ENCODE data around the gene B3GNT3. TPM values are rescaled to one million over a fixed set of nuclear protein-coding genes. Genes with fewer than 3 reads are reported as not detected.

B3GNT3 gene
- total and polyA plus RNA-seq, 9 of the 15 experiments (the other 6 are each of a cell fraction or from before 2014, with no cell fraction given) = 0.06 to 0.11 (median 0.07) TPM; not detected in 6

DNA sequence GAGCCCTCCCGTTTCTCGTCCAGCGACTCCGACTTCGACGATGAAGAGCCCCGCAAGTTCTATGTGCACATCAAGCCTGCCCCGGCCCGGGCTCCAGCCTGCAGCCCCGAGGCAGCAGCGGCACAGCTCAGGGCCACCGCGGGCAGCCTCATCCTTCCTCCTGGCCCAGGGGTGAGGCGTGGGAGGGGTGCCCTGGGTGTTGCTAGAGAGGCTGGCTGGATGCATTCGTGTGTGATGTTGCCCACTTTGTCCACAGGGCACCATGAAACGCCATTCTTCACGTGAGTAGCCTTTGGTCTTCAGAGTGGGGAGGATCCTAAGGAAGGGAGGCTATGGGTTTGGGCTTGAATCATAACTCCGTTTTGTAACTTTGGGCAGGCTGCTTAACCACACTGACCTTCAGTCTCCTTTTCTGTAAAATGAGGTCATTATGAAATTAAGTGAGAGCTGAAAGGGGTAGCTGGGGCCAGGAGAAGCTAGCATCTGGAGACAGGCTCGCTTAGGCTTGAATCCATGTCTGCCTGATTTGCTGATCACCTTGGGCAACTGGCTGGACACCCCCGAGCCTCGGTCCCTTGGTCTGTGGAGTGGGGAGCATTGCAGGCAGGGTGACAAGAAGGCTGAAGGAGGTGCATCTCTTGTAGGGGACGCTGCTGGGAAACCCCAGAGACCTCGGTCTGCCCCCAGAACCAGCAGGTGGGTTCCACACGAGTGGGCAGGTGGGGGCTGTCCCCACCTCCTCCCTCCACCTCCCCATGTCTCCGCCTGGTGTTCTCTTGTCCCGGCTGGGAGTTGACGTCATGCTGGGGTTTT, 18.7 kb upstream of the B3GNT3 start:
- intact Hi-C loops (cut with micrococcal nuclease) (loop anchor here (2.0 kb wide), 1 partner anchor 71 kb away; no protein-coding TSS in a partner anchor), in situ Hi-C loops (cut with MboI) (no loop called here)
- ATAC-seq = no peak
- no peak overlapping the region for H3K4me3 ChIP-seq
- H3K27me3 ChIP-seq (ENCODE audit: control insufficient read depth in 2 of 2, insufficient read depth in 2 of 2, low read length in 2 of 2) = no peaks in the 10 kb centered on the region
- H4K20me1 ChIP-seq (replicated peaks; ENCODE audit: control insufficient read depth, insufficient read depth, low read length) = peaks cover 4% of the 10 kb centered on the region; the same call in 1 of the 2 replicates
- POLR2A ChIA-PET = interaction anchor here (0.5 to 1.2 kb wide), 3 partner anchors 57 to 94 kb away, joined by 3 read pairs; partner anchors contain the start of gene MAP1S
- peaks cover 51% of the 10 kb centered on the region; the same call in 2 of the 3 replicates for H3K36me3 ChIP-seq (ENCODE audit: control insufficient read depth, insufficient read depth, low read length)
- peaks cover 5% of the 10 kb centered on the region for H3K9me1 ChIP-seq (ENCODE audit: control insufficient read depth, insufficient read depth, low read length)
- peak overlapping the region in 1 of 2 experiments; percentile 10; a peak in 1 of 4 replicates for H3K9ac ChIP-seq (ENCODE audit: insufficient read depth in 1 of 2, low read depth in 2 of 2, low read length in 2 of 2)
- DNase-seq (ENCODE audit: extremely low read depth in 1 of 4, low spot score in 3 of 4) = no peak
- no peak overlapping the region for H3K4me2 ChIP-seq (ENCODE audit: insufficient read depth, low read length)
- BruUV-seq (replicated peaks) = no TSS peak
- no peaks in the 10 kb centered on the region for H3K9me3 ChIP-seq (replicated peaks; ENCODE audit: control insufficient read depth, insufficient read depth, low read depth, low read length)
- FAIRE-seq = no peak
- CTCF ChIA-PET (ENCODE audit: low intra/inter-chr PET ratio) = interaction anchor here (0.7 to 2.5 kb wide), 4 partner anchors 51 to 80 kb away, joined by 3 to 33 read pairs (median 4); no protein-coding TSS in a partner anchor
- TF ChIP-seq RBM22 (IDR thresholded peaks at IDR 0.05; ENCODE audit: low read depth, low read length, poor library complexity, severe bottlenecking) (peak; percentile 41), RBFOX2 (IDR thresholded peaks at IDR 0.05; ENCODE audit: low read depth, low read length) (peak; percentile 43; the same call in 1 of the 2 replicates), POLR2G (IDR thresholded peaks at IDR 0.05; ENCODE audit: low read depth, low read length) (peak; percentile 63), PPARD (CRISPR knock-in tag; IDR thresholded peaks at IDR 0.05) (no peak), ZNF699 (CRISPR knock-in tag; IDR thresholded peaks at IDR 0.05; ENCODE audit: insufficient replicate concordance) (no peak)
- TF ChIP-seq, protein P1, sequence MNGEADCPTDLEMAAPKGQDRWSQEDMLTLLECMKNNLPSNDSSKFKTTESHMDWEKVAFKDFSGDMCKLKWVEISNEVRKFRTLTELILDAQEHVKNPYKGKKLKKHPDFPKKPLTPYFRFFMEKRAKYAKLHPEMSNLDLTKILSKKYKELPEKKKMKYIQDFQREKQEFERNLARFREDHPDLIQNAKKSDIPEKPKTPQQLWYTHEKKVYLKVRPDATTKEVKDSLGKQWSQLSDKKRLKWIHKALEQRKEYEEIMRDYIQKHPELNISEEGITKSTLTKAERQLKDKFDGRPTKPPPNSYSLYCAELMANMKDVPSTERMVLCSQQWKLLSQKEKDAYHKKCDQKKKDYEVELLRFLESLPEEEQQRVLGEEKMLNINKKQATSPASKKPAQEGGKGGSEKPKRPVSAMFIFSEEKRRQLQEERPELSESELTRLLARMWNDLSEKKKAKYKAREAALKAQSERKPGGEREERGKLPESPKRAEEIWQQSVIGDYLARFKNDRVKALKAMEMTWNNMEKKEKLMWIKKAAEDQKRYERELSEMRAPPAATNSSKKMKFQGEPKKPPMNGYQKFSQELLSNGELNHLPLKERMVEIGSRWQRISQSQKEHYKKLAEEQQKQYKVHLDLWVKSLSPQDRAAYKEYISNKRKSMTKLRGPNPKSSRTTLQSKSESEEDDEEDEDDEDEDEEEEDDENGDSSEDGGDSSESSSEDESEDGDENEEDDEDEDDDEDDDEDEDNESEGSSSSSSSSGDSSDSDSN (IDR thresholded peaks at IDR 0.05; ENCODE audit: borderline replicate concordance in 1 of 2, low read depth in 2 of 2, low read length in 2 of 2) = no peak
- no peak overlapping the region for H3K27ac ChIP-seq (ENCODE audit: extremely low read depth, low read depth, low read length)
- peaks cover 12 to 41% of the 10 kb centered on the region in 2 experiments for H3K4me1 ChIP-seq (replicated peaks in 1 of 2; ENCODE audit: control insufficient read depth in 2 of 2, insufficient read depth in 2 of 2, low read length in 2 of 2)
- no peak overlapping the region for H2AFZ ChIP-seq (ENCODE audit: low read depth, low read length)
- H3K79me2 ChIP-seq (ENCODE audit: control insufficient read depth, insufficient read depth, low read length) = no peaks in the 10 kb centered on the region
- 83% methylated on average over 20 of the region's 27 CpGs for WGBS (ENCODE audit: insufficient coverage, low coverage, missing lambda C conversion rate)

Data from K562 (cell line).